CD14-positive monocyte (primary cell): ENCODE measurements around the gene NTRK3. TPM values are rescaled to one million over a fixed set of nuclear protein-coding genes. Genes with fewer than 3 reads are reported as not detected.

Experiments
- DNase-seq, 3 donors: peaks; one replicate each; pipeline ENCODE4 v3.0.0-alpha.2; 2011 to 2022
- H2AFZ ChIP-seq: 2 replicates; pipeline ENCODE4 v1.6.0; 2012; ENCODE audit warnings: mild to moderate bottlenecking, low read depth, low read length, inconsistent platforms; ENCODE audit not compliant: insufficient read depth, poor library complexity, severe bottlenecking
- H3K27ac ChIP-seq, 2 donors: 1 replicate in 1 of 2; 2 replicates in 1 of 2; pipeline ENCODE4 v1.5.1; 2012 to 2013; ENCODE audit warnings: low read length in 2 of 2, control low read depth in 1 of 2, inconsistent platforms in 1 of 2, low read depth in 1 of 2, mild to moderate bottlenecking in 1 of 2
- H3K27me3 ChIP-seq, 2 donors: one replicate each; pipeline versions ENCODE4 v1.6.0 to v1.6.1; 2011 to 2013; ENCODE audit warnings: low read length in 2 of 2; ENCODE audit not compliant: control insufficient read depth in 2 of 2, insufficient read depth in 2 of 2
- H3K36me3 ChIP-seq, 2 donors: replicated peaks in 1 of 2; 1 replicate in 1 of 2; 2 replicates in 1 of 2; pipeline versions ENCODE4 v1.5.1 to v1.6.1; 2012 to 2013; ENCODE audit warnings: low read length in 2 of 2, control low read depth in 1 of 2, inconsistent platforms in 1 of 2, mild to moderate bottlenecking in 1 of 2; ENCODE audit not compliant: insufficient read depth in 2 of 2, control insufficient read depth in 1 of 2
- H3K4me1 ChIP-seq, 2 donors: 1 replicate in 1 of 2; 2 replicates in 1 of 2; pipeline versions ENCODE4 v1.5.1 to v1.6.1; 2012 to 2013; ENCODE audit warnings: low read length in 2 of 2, control low read depth in 1 of 2, inconsistent platforms in 1 of 2, mild to moderate bottlenecking in 1 of 2, moderate library complexity in 1 of 2; ENCODE audit not compliant: insufficient read depth in 2 of 2, control insufficient read depth in 1 of 2
- H3K4me2 ChIP-seq: replicated peaks from 2 replicates; pipeline ENCODE3; 2012; ENCODE audit warnings: low read length, moderate library complexity, mild to moderate bottlenecking; ENCODE audit not compliant: poor library complexity, severe bottlenecking; ENCODE audit errors: extremely low read depth
- H3K4me3 ChIP-seq, 3 experiments: fragments of 200-600 bp in 1 of 3; sonication (generic) in 1 of 3; replicated peaks in 1 of 3; 1 replicate in 2 of 3; 2 replicates in 1 of 3; pipeline ENCODE4 v1.5.1; 2011 to 2013; ENCODE audit warnings: low read length in 3 of 3, mild to moderate bottlenecking in 3 of 3, control low read depth in 2 of 3, low read depth in 2 of 3, inconsistent platforms in 1 of 3, moderate library complexity in 1 of 3
- H3K79me2 ChIP-seq: 2 replicates; pipeline ENCODE4 v1.6.0; 2012; ENCODE audit warnings: mild to moderate bottlenecking, control low read depth, inconsistent platforms, low read length, moderate library complexity; ENCODE audit not compliant: insufficient read depth
- H3K9ac ChIP-seq: 2 replicates; pipeline ENCODE4 v1.6.0; 2017; ENCODE audit warnings: low read length, mild to moderate bottlenecking; ENCODE audit not compliant: insufficient read depth, poor library complexity, severe bottlenecking
- H3K9me3 ChIP-seq, 2 donors: replicated peaks in 1 of 2; 1 replicate in 1 of 2; 2 replicates in 1 of 2; pipeline versions ENCODE4 v1.5.1 to v1.6.1; 2012 to 2013; ENCODE audit warnings: low read length in 2 of 2, control low read depth in 1 of 2; ENCODE audit not compliant: control insufficient read depth in 1 of 2, insufficient read depth in 1 of 2
- H4K20me1 ChIP-seq: 2 replicates; pipeline ENCODE4 v1.6.0; 2012; ENCODE audit warnings: mild to moderate bottlenecking, low read length, control low read depth, moderate library complexity; ENCODE audit not compliant: insufficient read depth
- H3K27ac Mint-ChIP-seq, 7 donors: one replicate each; pipeline ENCODE4 v1.8.0; 2020; ENCODE audit warnings: mild to moderate bottlenecking in 7 of 7, mixed read lengths in 7 of 7, moderate library complexity in 6 of 7, inconsistent platforms in 2 of 7
- H3K27me3 Mint-ChIP-seq, 3 donors: one replicate each; pipeline ENCODE4 v1.8.0; 2021 to 2022; ENCODE audit warnings: low read depth in 3 of 3, mild to moderate bottlenecking in 3 of 3, mixed read lengths in 3 of 3, moderate library complexity in 3 of 3, inconsistent platforms in 1 of 3
- H3K36me3 Mint-ChIP-seq, 2 donors: one replicate each; pipeline ENCODE4 v1.8.0; 2020; ENCODE audit warnings: mixed read lengths in 2 of 2, inconsistent platforms in 1 of 2, mild to moderate bottlenecking in 1 of 2
- H3K4me1 Mint-ChIP-seq: one replicate; pipeline ENCODE4 v1.8.0; 2020; ENCODE audit warnings: mild to moderate bottlenecking, mixed read lengths
- H3K4me3 Mint-ChIP-seq, 2 donors: one replicate each; pipeline ENCODE4 v1.8.0; 2020; ENCODE audit warnings: mild to moderate bottlenecking in 2 of 2, mixed read lengths in 2 of 2, moderate library complexity in 1 of 2
- H3K9me3 Mint-ChIP-seq, 7 donors: one replicate each; pipeline ENCODE4 v1.8.0; 2020 to 2022; ENCODE audit warnings: mixed read lengths in 7 of 7, mild to moderate bottlenecking in 6 of 7, moderate library complexity in 6 of 7, inconsistent platforms in 2 of 7
- WGBS: methylation state at CpG from one replicate; pipeline ENCODE4 v1.1.5; 2013; ENCODE audit warnings: missing lambda C conversion rate; ENCODE audit not compliant: insufficient coverage; 5-methylcytosine and 5-hydroxymethylcytosine counted together
- intact Hi-C, 2 donors: fragments of 100-400 bp; cut with micrococcal nuclease; formaldehyde crosslinking; loops; one replicate each; pipeline versions ENCODE4 v1.15.0 to v1.15.1; 2023
- polyA plus RNA-seq, 3 donors: library from polyadenylated mRNA; depleted of rRNA in 1 of 3; unstranded in 2 of 3; stranded (reverse) in 1 of 3; fragments of 300-500 nt in 2 of 3; fragments of >200 nt in 1 of 3; fragmentation: Illumina TruSeq in 2 of 3; gene quantifications; 1 replicate in 2 of 3; 2 replicates in 1 of 3; pipeline ENCODE4 v1.2.3, GENCODE V29; 2012 to 2021
- TF ChIP-seq, protein P1 (sequence below): fragments of 200-600 bp; IDR thresholded peaks from one replicate; pipeline ENCODE4 v1.8.0; 2022; ENCODE audit warnings: antibody characterized with exemption, mild to moderate bottlenecking

The NTRK3 gene
- polyA plus RNA-seq, 3 donors = not detected

DNA sequence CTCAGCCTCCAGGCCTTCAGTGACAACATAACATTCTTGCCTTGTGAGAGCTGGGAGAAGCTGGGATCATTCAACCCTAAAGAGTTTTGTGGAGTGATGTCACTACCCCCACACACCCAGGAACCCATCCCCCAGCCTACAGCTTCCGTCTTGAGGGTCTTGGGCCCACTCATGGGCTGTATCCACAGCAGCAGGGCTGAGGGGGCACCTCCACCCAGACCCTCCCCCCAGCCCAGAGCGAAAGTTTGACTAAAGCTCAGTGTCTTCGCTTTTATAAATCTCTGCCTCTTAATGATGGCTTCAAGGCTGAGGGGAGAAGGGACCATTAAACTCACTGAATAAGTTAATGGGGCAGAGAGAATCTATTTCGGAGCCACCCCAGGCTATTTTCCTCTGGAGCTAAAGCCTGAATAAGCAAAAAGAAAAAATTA lies 23.8 kb downstream of the NTRK3 start:
- H3K4me3 Mint-ChIP-seq = no peak overlapping the region
- no peak overlapping the region for H3K27ac Mint-ChIP-seq
- intact Hi-C loops = no loop called here
- Histone ChIP-seq H3K27ac (no peak overlapping the region), H3K27me3 (no peaks in the 10 kb centered on the region), H3K79me2 (no peaks in the 10 kb centered on the region), H4K20me1 (no peaks in the 10 kb centered on the region), H2AFZ (no peak overlapping the region), H3K9me3 (no peaks in the 10 kb centered on the region), H3K36me3 (no peaks in the 10 kb centered on the region), H3K4me3 (no peak overlapping the region), H3K9ac (no peak overlapping the region), H3K4me2 (no peak overlapping the region), H3K4me1 (no peaks in the 10 kb centered on the region)
- DNase-seq = no peak
- TF ChIP-seq, protein P1, sequence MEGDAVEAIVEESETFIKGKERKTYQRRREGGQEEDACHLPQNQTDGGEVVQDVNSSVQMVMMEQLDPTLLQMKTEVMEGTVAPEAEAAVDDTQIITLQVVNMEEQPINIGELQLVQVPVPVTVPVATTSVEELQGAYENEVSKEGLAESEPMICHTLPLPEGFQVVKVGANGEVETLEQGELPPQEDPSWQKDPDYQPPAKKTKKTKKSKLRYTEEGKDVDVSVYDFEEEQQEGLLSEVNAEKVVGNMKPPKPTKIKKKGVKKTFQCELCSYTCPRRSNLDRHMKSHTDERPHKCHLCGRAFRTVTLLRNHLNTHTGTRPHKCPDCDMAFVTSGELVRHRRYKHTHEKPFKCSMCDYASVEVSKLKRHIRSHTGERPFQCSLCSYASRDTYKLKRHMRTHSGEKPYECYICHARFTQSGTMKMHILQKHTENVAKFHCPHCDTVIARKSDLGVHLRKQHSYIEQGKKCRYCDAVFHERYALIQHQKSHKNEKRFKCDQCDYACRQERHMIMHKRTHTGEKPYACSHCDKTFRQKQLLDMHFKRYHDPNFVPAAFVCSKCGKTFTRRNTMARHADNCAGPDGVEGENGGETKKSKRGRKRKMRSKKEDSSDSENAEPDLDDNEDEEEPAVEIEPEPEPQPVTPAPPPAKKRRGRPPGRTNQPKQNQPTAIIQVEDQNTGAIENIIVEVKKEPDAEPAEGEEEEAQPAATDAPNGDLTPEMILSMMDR = no peak
- no peaks in the 10 kb centered on the region for H3K36me3 Mint-ChIP-seq
- H3K27me3 Mint-ChIP-seq = peaks cover 8 to 9% (median 8%) of the 10 kb centered on the region in 3 donors
- WGBS = 60% methylated on average over 1 of the region's 4 CpGs
- H3K4me1 Mint-ChIP-seq = no peaks in the 10 kb centered on the region
- H3K9me3 Mint-ChIP-seq = peaks cover 0 to 2% (median 0%) of the 10 kb centered on the region in 7 donors

DNA sequence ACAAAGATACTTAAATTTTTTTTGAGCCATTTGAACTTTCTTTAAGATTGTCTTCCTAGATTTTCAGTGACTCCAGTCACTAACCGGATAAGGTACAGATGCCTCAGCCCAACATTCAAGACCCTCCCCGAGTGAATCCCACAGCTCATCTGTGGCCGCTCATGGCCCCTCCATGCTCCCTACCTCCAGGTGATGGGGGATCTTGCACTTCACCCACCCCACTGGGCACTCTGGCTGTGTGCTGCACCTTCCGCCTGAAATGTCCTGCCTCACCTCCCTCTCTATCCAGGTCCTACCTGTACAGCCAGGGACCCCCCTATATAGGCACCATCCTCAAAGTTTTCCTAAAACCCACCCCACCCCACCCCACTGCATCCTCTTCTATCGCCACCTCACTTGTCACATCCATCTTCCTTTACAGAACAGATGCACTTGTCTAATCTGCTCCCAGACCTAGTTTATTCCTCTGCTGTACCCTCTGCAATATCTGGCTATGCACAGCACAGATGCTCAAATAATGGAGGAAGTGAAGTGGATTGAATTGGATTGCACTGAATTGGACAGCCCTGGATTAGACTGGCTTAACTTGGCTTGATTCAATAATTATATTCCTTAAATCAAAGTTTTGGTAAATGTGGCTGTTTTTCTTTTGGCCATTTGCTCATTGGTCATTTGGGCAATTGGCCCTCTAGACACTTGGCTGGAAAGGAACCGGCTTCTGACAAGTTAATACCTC lies 24.5 kb downstream of the NTRK3 start:
- Mint-ChIP-seq H3K9me3 (peaks cover 0 to 2% (median 0%) of the 10 kb centered on the region in 7 donors), H3K4me3 (no peak overlapping the region), H3K36me3 (no peaks in the 10 kb centered on the region), H3K4me1 (no peaks in the 10 kb centered on the region), H3K27ac (peak overlapping the region in 1 of 7 donors; percentile 21), H3K27me3 (peaks cover 8 to 9% (median 9%) of the 10 kb centered on the region in 3 donors)
- no peaks in the 10 kb centered on the region for H3K36me3 ChIP-seq
- intact Hi-C loops = no loop called here
- no peaks in the 10 kb centered on the region for H3K4me1 ChIP-seq
- no peaks in the 10 kb centered on the region for H3K9me3 ChIP-seq
- no peaks in the 10 kb centered on the region for H3K79me2 ChIP-seq
- H3K4me2 ChIP-seq = no peak overlapping the region
- H3K27ac ChIP-seq = no peak overlapping the region
- no peak overlapping the region for H3K9ac ChIP-seq
- 90% methylated on average over 6 of the region's 6 CpGs for WGBS
- H3K4me3 ChIP-seq = no peak overlapping the region
- no peak overlapping the region for H2AFZ ChIP-seq
- no peaks in the 10 kb centered on the region for H3K27me3 ChIP-seq
- no peak for DNase-seq
- no peaks in the 10 kb centered on the region for H4K20me1 ChIP-seq
- TF ChIP-seq, protein P1 = no peak
